Fibroblast of skin of scalp (primary cell): Measurements from ENCODE around the gene KLF11.
A peak's percentile ranks its signal among the peaks of the same experiment; 100 is the strongest.

ENCODE experiments used
- DNase-seq: peaks from one replicate; pipeline ENCODE4 v3.0.0-alpha.2; 2013

Gene KLF11

GRCh38 chr2:10043906-10044601, 704 bp downstream of the KLF11 start:
- peak; percentile 92 for DNase-seq

- DNase-seq: peak; percentile 15
These were observed 2.4 kb downstream of the KLF11 start for GRCh38 chr2:10045561-10046355.

DNA sequence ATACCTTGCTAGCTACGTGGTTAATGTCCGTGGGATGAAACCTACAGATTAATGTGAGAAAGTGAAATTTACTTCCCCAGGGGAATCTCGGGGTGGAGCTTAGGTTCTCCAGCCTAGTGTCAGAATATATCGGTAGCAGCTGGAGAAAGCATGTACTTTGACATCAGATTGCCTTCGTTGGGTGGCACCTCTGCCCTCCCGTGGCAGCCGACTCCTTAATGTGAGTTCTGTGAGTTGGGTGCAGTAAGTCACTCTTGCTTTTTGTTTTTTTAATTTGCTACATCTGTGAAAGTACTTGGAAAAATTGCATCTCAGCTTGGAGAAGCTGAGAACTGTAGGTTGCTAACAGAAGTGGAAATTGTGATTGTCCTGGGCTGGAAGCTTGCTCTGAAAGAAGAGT, 3.6 kb downstream of the KLF11 start:
- DNase-seq: no peak

DNA sequence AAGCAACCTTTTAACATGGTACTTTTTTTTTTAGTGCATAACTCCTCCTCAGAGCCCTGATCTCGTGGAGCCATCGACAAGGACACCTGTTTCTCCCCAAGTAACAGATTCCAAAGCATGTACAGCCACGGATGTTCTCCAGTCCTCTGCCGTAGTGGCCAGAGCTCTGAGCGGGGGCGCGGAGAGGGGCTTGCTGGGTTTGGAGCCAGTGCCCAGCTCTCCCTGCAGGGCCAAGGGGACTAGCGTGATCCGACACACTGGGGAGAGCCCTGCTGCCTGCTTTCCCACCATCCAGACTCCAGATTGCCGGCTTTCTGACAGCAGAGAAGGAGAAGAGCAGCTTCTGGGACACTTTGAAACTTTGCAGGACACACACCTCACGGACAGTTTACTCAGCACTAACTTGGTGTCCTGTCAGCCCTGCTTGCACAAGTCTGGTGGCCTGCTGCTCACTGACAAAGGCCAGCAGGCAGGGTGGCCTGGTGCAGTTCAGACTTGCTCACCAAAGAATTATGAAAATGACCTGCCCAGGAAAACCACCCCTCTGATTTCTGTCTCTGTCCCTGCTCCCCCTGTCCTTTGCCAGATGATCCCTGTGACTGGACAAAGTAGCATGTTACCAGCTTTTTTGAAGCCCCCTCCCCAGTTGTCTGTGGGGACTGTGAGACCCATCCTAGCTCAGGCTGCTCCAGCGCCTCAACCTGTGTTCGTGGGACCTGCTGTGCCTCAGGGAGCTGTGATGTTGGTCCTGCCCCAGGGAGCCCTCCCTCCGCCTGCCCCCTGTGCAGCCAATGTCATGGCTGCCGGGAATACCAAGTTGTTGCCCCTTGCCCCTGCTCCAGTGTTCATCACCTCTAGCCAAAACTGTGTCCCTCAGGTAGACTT, 4.5 kb downstream of the KLF11 start:
- no peak for DNase-seq

- DNase-seq: peak; percentile 64
These were observed 5.3 kb downstream of the KLF11 start for GRCh38 chr2:10048501-10049171.

- DNase-seq: no peak
These were observed 8.9 kb downstream of the KLF11 start for GRCh38 chr2:10052216-10052615.

GRCh38 chr2:10053351-10053750, 10.0 kb downstream of the KLF11 start:
- no peak for DNase-seq

GRCh38 chr2:10054424-10054823, 11.1 kb downstream of the KLF11 start:
- DNase-seq: no peak

GRCh38 chr2:10054976-10055375, 11.6 kb downstream of the KLF11 start:
- no peak for DNase-seq

DNA sequence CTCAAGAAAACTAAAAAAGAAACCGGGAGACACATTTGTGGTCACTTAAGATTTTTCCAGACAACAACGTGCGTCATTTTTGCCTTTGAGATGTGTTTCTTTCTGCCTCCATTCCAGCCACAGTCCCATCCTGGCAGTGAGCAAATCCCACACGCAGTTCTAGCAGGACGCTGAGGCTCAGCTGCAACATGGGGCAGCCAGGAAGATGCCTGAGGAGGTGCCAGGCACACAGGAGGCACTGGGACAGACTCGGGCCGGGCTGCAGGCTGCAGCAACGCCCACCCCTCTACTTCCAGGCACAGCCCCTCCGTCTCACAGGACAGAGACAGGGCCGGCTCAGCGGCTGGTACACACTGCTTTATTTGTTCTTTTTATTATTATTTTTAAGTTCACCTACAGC, 13.1 kb downstream of the KLF11 start:
- no peak for DNase-seq

- peak; percentile 47 for DNase-seq
These were observed 14.1 kb downstream of the KLF11 start for GRCh38 chr2:10057231-10058107.

DNA sequence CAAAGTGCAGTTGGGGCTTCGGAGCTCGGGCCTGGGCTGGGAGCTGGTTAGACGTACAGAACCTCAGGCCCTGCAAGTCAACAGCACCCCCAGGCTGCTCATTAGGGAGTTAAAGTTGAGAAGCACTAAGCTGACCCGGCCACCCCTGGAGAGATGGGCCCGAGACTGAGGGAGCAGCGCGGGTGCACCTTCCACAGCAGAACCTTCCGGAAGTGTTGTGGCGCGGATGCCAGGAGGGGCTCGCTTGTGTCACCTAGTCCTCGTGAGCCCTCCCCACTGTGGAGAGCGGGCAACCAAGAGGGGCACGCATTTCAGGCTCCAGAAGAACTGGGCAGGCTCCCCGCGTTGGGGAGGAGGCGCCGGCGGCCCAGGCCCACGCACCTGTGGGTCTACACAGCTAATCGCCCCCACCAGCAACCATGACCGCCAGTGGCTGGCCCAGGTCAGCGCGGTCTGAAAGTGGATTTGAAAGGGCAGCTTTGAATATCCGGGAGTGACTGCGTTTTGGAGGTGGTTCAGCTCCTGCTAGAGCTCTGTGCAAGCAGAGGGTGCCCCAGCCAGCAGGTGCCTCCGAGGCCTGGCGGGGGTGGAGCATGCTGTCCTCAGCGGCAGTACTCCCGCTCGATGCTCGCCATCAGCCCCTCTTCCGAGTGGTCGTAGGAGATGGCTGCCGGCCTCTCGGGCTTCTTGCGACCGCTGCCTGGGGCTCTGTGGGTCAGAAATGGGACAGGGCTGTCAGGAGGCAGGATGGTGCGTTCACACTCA, 15.1 kb downstream of the KLF11 start:
- no peak for DNase-seq

DNA sequence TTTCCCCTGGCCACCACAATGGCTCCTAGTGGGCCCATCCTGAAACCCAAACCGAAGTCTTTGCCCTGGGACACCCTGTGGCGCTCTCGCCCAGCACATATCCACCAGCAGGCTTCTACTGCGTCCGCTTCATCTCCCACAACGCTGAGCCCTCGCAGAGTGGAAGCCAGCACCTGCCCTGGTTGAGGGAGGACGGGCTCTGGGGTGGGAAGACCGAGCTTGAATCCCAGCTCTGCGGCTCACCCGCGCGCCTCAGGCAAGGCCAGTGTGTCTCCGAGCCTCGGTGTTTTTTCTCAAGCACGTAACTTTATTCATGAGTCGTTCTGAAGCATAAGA, 15.6 kb downstream of the KLF11 start:
- DNase-seq: no peak

- DNase-seq: no peak
These were observed 16.4 kb downstream of the KLF11 start for GRCh38 chr2:10059552-10060335.

DNA sequence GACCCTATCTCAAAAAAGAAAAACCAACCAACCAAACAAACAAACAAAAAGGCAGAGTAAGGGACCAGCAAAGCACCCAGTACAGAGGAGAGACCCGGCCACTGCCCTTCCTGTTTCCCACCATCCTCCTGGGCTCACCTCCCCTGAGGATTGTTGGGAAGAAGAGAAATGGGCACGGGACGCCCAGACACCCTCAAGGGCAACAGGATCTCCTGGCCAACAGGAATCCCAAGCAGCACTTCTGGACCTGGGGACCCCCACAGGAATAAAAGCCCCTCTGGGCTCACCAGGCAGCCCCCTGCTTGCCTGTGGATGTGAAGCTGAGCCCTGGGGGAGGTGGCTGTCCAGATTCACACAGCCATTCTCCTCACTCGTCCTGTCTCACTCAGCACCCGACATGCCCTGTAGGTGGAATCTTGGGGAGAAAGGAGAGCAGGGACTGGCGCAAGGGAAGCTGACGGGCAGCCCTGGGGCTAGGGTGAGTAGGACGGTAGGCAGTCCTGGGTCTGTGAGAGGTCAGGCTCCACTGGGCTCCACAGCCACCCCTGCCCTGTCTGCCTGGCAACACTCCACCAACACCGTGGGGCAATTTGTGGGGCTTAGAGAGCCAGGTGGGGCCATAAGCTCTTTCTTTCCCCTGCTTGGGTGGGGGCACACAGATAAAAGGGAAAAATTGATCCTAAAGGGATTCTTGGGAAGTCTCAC, 18.0 kb downstream of the KLF11 start:
- DNase-seq: no peak

DNA sequence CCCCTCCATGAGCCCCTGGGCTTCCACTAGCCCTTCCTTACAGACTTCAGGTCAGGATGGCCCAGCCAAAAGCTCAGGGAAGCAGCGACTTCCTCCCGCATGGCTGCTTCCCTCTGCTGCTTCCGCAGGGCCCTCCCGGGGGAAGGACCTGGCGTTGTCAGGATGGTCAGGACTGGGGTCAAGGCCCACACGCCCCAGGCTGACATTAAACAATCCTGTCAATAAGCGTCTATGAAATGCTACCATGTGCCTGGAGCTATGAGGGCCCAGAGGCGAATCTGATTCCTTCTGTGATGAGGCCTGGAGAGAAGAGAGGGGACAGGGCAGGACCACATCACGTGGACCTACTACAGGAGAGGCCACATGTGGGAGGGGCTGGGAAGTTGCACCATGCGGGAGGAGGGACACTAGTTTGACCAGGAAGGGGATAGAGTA, 19.6 kb downstream of the KLF11 start:
- no peak for DNase-seq

GRCh38 chr2:10063566-10063965, 20.2 kb downstream of the KLF11 start:
- DNase-seq: no peak

GRCh38 chr2:10064932-10065772, 21.8 kb downstream of the KLF11 start:
- DNase-seq: no peak

- DNase-seq: no peak
These were observed 22.4 kb downstream of the KLF11 start for GRCh38 chr2:10065773-10066055.
